ENCODE data around the gene FCER1A. TPM values are rescaled to one million over a fixed set of nuclear protein-coding genes. Genes with fewer than 3 reads are reported as not detected.

Gene FCER1A
- total RNA-seq, 1 experiment from 2014 or later = not detected

DNA sequence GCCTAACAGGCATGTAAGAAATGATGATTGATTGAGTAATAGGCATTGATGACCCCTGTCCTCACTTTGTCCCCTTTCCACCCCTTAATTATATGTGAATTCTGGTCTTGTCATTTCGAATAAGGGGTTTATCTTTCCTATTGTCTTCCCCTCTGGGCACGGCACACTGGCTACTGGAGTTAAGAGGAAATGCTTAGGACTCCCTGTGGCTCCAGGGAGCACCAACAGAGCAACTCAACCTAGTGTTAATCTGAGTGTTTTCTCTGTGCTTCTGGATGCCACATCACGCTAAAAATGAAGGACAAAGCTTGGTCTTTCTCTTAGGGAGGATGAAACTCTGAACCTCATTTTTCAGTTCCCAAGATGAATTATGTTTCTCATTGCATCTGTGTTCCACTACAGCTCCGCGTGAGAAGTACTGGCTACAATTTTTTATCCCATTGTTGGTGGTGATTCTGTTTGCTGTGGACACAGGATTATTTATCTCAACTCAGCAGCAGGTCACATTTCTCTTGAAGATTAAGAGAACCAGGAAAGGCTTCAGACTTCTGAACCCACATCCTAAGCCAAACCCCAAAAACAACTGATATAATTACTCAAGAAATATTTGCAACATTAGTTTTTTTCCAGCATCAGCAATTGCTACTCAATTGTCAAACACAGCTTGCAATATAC lies 5.3 kb downstream of the FCER1A start:
- POLR2A ChIA-PET = interaction anchor here (0.7 kb wide), 1 partner anchor 303 kb away, joined by 3 read pairs; no protein-coding TSS in a partner anchor
- no peak overlapping the region for H3K27ac Mint-ChIP-seq (ENCODE audit: low read depth, unreplicated experiment)
- no TSS peak for BruUV-seq (replicated peaks)
- H3K9me3 Mint-ChIP-seq (ENCODE audit: unreplicated experiment) = no peaks in the 10 kb centered on the region
- no peaks in the 10 kb centered on the region for H3K27me3 Mint-ChIP-seq (ENCODE audit: insufficient read depth, unreplicated experiment)
- no peak overlapping the region for H3K4me3 Mint-ChIP-seq (ENCODE audit: unreplicated experiment)
- H3K4me1 Mint-ChIP-seq (ENCODE audit: insufficient read depth, unreplicated experiment) = peaks cover 6% of the 10 kb centered on the region
- CTCF ChIA-PET = no interaction called here
- no peaks in the 10 kb centered on the region for H3K36me3 Mint-ChIP-seq (ENCODE audit: insufficient read depth, unreplicated experiment)
- TF ChIP-seq, protein P1, sequence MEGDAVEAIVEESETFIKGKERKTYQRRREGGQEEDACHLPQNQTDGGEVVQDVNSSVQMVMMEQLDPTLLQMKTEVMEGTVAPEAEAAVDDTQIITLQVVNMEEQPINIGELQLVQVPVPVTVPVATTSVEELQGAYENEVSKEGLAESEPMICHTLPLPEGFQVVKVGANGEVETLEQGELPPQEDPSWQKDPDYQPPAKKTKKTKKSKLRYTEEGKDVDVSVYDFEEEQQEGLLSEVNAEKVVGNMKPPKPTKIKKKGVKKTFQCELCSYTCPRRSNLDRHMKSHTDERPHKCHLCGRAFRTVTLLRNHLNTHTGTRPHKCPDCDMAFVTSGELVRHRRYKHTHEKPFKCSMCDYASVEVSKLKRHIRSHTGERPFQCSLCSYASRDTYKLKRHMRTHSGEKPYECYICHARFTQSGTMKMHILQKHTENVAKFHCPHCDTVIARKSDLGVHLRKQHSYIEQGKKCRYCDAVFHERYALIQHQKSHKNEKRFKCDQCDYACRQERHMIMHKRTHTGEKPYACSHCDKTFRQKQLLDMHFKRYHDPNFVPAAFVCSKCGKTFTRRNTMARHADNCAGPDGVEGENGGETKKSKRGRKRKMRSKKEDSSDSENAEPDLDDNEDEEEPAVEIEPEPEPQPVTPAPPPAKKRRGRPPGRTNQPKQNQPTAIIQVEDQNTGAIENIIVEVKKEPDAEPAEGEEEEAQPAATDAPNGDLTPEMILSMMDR (IDR thresholded peaks at IDR 0.05; ENCODE audit: unreplicated experiment) = no peak
- intact Hi-C loops (cut with micrococcal nuclease) = no loop called here
- no peak for DNase-seq (ENCODE audit: unreplicated experiment)

DNA sequence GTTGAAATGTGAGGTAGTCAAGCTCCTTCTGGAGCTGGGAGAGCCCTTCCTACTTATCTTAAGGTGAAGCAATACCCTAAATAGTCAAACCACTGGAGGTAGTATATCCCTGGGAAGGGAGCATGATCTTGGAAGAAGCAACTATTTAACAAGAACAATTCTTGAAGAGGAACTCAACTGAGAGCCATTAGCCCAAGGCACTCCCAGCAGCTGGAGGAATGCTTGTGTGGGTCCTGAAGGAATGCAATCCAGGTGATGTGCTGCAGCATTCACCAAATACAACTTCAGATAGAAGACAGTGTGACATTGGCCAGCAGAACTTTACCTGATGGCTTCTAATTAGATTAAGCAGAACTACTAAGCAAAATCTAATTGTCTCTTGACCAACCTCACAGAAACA lies 9.5 kb downstream of the FCER1A start:
- H3K4me3 Mint-ChIP-seq (ENCODE audit: unreplicated experiment) = no peak overlapping the region
- POLR2A ChIA-PET = no interaction called here
- no peaks in the 10 kb centered on the region for H3K4me1 Mint-ChIP-seq (ENCODE audit: insufficient read depth, unreplicated experiment)
- H3K9me3 Mint-ChIP-seq (ENCODE audit: unreplicated experiment) = no peaks in the 10 kb centered on the region
- no peak for DNase-seq (ENCODE audit: unreplicated experiment)
- H3K27ac Mint-ChIP-seq (ENCODE audit: low read depth, unreplicated experiment) = no peak overlapping the region
- intact Hi-C loops (cut with micrococcal nuclease) = no loop called here
- H3K36me3 Mint-ChIP-seq (ENCODE audit: insufficient read depth, unreplicated experiment) = no peaks in the 10 kb centered on the region
- CTCF ChIA-PET = interaction anchor here (0.5 to 0.7 kb wide), 3 partner anchors 14 to 119 kb away, joined by 3 to 4 read pairs (median 3); no protein-coding TSS in a partner anchor
- H3K27me3 Mint-ChIP-seq (ENCODE audit: insufficient read depth, unreplicated experiment) = no peaks in the 10 kb centered on the region
- TF ChIP-seq, protein P1 (IDR thresholded peaks at IDR 0.05; ENCODE audit: unreplicated experiment) = no peak
- no TSS peak for BruUV-seq (replicated peaks)

DNA sequence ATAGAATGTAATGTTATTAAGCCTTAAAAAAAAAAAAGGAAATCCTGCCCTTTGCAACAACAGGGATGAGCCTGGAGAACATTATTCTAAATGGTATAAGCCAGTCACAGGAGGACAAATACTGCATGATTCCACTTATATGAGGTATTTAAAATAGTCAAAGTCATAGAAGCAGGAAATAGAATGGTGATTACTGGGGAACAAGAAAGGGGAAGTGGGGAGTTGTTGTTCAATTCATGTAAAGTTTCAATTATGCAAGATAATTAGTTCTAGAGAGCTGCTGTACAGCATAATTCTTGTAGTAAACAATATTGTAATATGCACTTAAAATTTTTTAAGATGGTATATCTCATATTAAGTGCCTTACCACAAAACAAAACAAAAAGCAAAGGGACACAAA lies 13.2 kb downstream of the FCER1A start:
- Mint-ChIP-seq H3K27ac (ENCODE audit: low read depth, unreplicated experiment) (no peak overlapping the region), H3K4me1 (ENCODE audit: insufficient read depth, unreplicated experiment) (peaks cover 4% of the 10 kb centered on the region), H3K36me3 (ENCODE audit: insufficient read depth, unreplicated experiment) (no peaks in the 10 kb centered on the region), H3K4me3 (ENCODE audit: unreplicated experiment) (no peak overlapping the region), H3K27me3 (ENCODE audit: insufficient read depth, unreplicated experiment) (no peaks in the 10 kb centered on the region), H3K9me3 (ENCODE audit: unreplicated experiment) (no peaks in the 10 kb centered on the region)
- DNase-seq (ENCODE audit: unreplicated experiment) = no peak
- ChIA-PET POLR2A (no interaction called here), CTCF (no interaction called here)
- BruUV-seq (replicated peaks) = no TSS peak
- intact Hi-C loops (cut with micrococcal nuclease) = no loop called here
- TF ChIP-seq, protein P1 (IDR thresholded peaks at IDR 0.05; ENCODE audit: unreplicated experiment) = no peak

DNA sequence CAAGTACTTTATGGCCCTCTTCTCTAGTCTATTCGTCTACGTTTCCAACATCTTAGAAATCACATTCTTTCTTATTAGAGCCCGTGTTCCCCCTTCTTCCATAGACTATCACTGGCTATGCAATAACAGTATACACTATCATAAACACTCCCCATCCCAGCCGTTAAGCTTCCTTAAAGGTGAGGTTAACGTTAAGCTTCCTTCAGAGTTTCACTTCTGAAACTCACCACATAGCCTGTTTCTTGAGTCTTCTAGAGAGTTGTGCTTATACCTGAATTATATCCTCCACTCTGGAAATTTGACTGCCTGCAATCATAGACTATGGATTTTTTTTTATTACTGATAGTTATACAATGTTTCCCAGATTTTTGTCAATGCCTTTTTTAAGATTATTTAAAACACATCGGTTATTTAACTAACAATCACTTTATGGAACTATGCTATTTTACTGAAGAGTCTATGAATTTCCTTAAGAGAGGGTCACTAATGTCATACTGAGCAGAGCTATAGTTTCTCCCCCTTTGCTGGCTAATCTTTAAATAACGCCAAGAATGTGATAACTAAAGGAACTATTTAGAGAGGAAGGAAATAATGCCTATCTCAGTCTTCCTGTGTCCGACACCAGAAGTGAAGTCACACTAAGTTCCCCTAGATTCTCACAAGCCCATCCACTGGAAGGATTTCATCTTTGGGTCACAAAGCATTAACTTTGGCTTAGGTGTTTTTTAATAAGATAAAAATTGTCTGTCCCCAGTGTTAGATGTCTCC lies 16.8 kb downstream of the FCER1A start:
- intact Hi-C loops (cut with micrococcal nuclease) = no loop called here
- no TSS peak for BruUV-seq (replicated peaks)

More for the DNA sequence above, 16.8 kb downstream of the FCER1A start:
- H3K9me3 Mint-ChIP-seq (ENCODE audit: unreplicated experiment) = peaks cover 9% of the 10 kb centered on the region
- POLR2A ChIA-PET = no interaction called here
- CTCF ChIA-PET = interaction anchor here (0.6 kb wide), 2 partner anchors 16 to 562 kb away, joined by 3 read pairs; no protein-coding TSS in a partner anchor
- TF ChIP-seq, protein P1 (IDR thresholded peaks at IDR 0.05; ENCODE audit: unreplicated experiment) = no peak
- no peak overlapping the region for H3K27ac Mint-ChIP-seq (ENCODE audit: low read depth, unreplicated experiment)
- peaks cover 6% of the 10 kb centered on the region for H3K4me1 Mint-ChIP-seq (ENCODE audit: insufficient read depth, unreplicated experiment)
- DNase-seq (ENCODE audit: unreplicated experiment) = no peak
- H3K27me3 Mint-ChIP-seq (ENCODE audit: insufficient read depth, unreplicated experiment) = no peaks in the 10 kb centered on the region
- no peaks in the 10 kb centered on the region for H3K36me3 Mint-ChIP-seq (ENCODE audit: insufficient read depth, unreplicated experiment)
- no peak overlapping the region for H3K4me3 Mint-ChIP-seq (ENCODE audit: unreplicated experiment)

All from MCF 10A (cell line).